HG03442 (cell line): ENCODE results near the gene TBPL1.
A peak's percentile ranks its signal among the peaks of the same experiment; 100 is the strongest.
"Not testable (repeated sequence)": the region's sequence is repeated elsewhere in the genome, so short reads cannot be mapped to it uniquely, and the experiment has no call there.

Experiments used
- ATAC-seq: cut with Tn5 transposase; IDR thresholded peaks from one replicate; pipeline ENCODE4 v1.9.1; 2021; ENCODE audit warnings: mild to moderate bottlenecking, moderate library complexity; ENCODE audit not compliant: unreplicated experiment

TBPL1 gene

GRCh38 chr6:133973109-133973971 lies 20.3 kb downstream of the TBPL1 start:
- ATAC-seq = peak; percentile 52

GRCh38 chr6:133977983-133978895 lies 25.2 kb downstream of the TBPL1 start:
- ATAC-seq = no peak

DNA sequence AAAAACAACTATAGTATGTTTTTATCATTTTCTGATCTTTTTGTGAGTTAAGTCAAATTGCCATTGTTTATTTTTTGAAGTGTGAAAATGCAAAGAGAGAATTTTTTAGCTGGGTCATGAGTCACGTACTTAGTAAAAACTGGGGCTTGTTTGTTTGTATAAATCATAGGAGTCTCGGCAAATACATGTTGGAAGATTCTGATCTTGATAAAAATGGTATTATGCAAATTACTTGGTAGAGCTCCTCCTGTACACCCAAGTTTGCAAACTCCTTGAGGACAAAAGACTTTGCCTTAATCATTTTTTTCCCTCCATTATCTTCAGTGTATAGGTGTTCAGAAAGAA lies 25.8 kb downstream of the TBPL1 start:
- ATAC-seq = no peak

- not testable (repeated sequence) for ATAC-seq
These were observed 26.4 kb downstream of the TBPL1 start for GRCh38 chr6:133979269-133979963.

DNA sequence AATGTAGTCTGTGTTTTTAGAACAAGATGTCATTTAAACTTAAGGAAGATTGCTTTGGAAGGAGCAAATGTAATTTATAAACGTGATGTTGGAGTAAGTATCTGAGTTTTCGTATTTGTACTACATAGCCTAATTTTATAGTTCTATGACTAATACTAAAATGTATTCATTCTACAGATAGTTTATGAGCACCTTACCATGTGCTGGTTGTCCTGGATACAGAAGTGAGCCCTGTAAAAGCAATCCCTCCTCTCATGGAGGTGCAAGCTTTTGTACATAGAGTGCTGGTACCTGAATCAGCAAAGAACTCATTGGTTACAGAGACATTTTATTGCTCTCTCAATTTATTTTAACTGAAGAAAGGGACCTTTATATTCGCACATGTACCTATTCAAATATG lies 27.1 kb downstream of the TBPL1 start:
- no peak for ATAC-seq

GRCh38 chr6:133983099-133983939 lies 30.3 kb downstream of the TBPL1 start:
- ATAC-seq = no peak

GRCh38 chr6:133985970-133986369 lies 32.9 kb downstream of the TBPL1 start:
- ATAC-seq = no peak

DNA sequence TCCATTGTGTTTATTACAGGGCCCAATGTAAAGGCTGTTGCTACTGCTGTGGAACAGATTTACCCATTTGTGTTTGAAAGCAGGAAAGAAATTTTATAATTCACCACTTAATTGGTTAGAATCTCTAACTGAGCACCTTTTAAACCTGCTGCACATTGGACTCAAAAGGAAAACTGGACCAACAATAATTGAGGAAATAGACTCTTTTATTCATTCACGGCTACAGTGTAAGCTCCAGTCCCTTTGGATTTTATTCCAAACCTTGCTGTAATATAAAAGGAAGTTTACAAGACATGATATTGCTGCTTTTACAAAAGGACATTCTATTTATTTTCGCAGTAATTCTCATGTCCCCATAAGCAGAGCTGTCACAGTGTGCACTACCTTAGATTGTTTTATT lies 33.9 kb downstream of the TBPL1 start:
- no peak for ATAC-seq

DNA sequence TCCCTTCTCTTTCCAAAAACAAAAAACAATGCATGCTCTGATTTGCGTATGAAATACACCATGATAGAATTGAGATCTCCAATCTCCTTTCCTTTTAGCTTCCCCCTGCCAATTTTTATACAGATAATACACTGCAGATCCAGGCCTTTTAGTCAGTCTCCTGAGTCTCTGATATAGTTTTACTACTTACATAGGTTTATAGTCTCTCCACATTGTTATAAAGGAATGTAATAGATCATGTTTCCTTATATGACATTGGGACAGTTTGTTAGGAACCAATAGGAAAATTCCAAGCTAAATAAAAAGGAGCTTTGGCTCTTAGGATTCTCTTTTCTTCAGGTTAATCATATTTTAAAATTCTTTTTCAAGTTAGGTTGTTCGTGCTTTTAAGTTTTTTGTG lies 36.5 kb downstream of the TBPL1 start:
- ATAC-seq = no peak

DNA sequence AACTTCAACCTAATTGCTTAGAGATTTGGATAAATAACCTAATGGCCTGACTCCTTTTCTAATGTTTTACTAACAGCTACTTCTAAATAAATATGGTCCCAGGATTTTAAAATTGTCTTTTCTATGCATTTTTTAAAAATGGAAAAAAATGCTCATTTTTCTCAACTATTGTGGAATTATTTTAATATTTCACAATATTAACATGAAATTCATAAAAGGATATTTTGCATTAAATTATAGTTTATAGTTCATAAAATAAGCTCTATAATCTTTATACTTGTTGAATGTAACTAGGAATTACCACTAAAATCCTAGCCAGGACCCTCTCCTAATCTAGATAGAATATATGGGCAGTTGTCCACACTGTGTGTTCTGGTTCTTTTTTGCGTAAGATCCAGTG lies 37.3 kb downstream of the TBPL1 start:
- no peak for ATAC-seq

DNA sequence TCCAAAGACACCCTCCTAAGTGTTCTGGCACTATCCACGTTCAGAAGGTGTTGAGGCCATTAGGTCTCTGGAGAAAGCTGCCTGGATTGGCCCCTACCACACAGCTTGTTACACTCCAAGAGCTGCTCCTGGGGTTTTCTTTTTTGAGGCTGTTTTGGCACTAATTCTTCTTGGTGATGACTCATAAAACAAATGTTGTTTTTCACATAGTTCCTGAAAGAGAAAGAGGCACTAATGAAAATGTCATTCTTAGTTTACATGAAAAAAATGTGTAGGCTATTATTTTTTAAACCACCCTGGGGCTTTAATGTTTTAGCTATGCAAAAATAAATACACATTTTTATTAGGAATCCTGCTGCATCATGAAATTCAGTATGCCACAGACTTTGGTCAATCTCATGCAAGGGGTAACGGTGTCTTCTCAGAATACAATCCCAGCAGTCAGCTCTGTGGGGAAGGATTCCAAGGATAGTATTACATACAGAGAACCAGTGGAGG lies 38.1 kb downstream of the TBPL1 start:
- no peak for ATAC-seq

- ATAC-seq = no peak
These were observed 40.1 kb downstream of the TBPL1 start for GRCh38 chr6:133992992-133993680.

DNA sequence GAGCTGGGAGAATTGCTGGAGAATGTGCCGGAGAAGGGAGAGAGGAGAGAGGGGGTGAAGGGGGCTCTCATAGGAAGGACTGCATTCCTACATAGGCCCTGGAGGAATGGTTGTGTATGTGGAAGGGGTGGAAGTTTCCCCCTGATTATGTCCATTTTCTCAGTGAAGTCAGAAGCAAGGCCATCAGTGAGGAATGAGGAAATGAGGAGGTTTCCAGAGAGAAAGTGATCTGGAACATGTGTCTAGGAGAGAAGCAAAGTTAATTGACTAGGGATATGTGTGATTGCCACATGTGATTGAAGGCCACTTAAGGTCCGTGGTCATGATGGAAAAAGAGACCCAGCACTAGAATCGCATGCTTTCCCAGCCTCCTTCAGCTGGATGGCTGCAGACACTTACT lies 42.3 kb downstream of the TBPL1 start:
- ATAC-seq = no peak

DNA sequence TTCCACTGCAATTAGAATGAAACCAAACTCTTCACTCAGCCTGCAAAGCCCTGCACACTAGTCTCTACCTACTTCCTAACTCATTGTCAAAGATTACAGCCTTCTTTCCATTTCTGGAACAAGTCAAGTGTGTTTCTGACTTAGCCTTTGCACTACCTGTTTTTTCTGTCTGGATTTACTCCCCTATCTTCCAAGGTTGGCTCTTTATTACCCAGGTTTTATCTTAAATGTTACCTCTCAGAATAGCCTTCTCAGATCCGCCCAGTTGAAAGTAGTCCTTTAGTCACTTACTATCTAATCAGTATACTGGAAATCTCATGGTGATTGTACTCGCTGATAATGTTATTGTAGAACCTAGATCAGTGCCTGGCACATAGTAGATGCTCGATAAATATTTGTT lies 42.7 kb downstream of the TBPL1 start:
- ATAC-seq = no peak

GRCh38 chr6:133997267-133997666 lies 44.2 kb downstream of the TBPL1 start:
- no peak for ATAC-seq

DNA sequence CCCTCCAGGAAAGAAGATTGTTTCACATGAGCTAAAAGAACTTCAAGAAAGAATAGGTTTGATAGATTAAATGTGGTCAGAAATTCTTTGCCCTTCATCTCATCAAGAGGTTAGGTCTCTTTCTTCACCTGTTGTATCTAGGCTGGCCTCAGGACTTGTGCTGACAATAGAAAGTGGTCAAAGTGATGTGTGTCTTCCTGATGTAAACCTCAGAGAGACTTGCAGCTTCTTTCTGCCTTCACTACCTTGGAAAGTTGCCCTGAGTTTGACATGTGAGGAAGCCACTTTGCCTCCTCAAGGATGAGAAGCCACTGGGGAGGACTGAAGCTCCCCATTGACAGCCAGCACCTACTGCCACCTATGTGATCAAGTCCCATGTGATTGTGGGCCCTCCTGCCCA lies 46.3 kb downstream of the TBPL1 start:
- no peak for ATAC-seq

DNA sequence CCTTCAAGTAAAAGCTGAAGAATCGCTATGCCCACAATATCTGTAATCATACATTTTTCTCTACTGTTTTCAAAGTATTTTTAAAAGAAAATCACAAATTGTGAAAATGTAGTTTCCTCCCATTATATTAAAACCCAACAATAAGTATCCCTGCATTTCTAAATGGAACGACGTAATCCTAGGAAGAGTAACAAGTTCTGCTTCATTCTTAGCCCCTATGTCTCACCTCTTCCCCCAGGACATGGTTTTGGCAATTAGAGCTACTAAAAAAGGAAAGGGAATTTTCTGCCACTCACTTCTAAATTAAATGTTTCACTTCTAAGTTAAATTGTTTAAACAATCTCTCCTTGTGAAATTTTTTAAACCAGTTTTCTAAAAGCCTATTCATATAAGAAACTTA lies 47.4 kb downstream of the TBPL1 start:
- no peak for ATAC-seq

- no peak for ATAC-seq
These were observed 49.8 kb downstream of the TBPL1 start for GRCh38 chr6:134002821-134003220.

- no peak for ATAC-seq
These were observed 50.5 kb downstream of the TBPL1 start for GRCh38 chr6:134003542-134003951.

- no peak for ATAC-seq
These were observed 51.7 kb downstream of the TBPL1 start for GRCh38 chr6:134004714-134005113.
